Naive thymus-derived CD4-positive, alpha-beta T cell (primary cell): Measurements from ENCODE around the gene LGALS8. TPM values are rescaled to one million over a fixed set of nuclear protein-coding genes. Genes with fewer than 3 reads are reported as not detected.

ENCODE experiments used
- ATAC-seq: fragments of 150-1000 bp; cut with Tn5 transposase; 2 replicates; pipeline ENCODE4 v1.10.0; 2021; ENCODE audit warnings: mild to moderate bottlenecking, moderate library complexity
- CTCF ChIA-PET: fragments of 350-600 bp; sonication (Branson Sonifier 250); formaldehyde crosslinking; loops from one replicate; lab custom pipeline; 2021; ENCODE audit warnings: antibody characterized with exemption; lab: Charles Lee
- POLR2A ChIA-PET: fragments of 350-600 bp; sonication (Branson Sonifier 250); formaldehyde crosslinking; loops from one replicate; lab custom pipeline; 2021; ENCODE audit warnings: antibody characterized with exemption, inconsistent platforms; lab: Charles Lee
- DNase-seq, 9 donors: peaks; one replicate each; pipeline versions ENCODE4 v3.0.0 to v3.0.0-alpha.2; 2020 to 2022; ENCODE audit warnings: mixed read lengths in 1 of 9
- H3K27ac ChIP-seq: one replicate; pipeline ENCODE4 v1.7.0; 2013; ENCODE audit warnings: mild to moderate bottlenecking, low read depth, low read length, moderate library complexity
- H3K27me3 ChIP-seq, 2 donors: one replicate each; pipeline ENCODE4 v1.7.0; 2013; ENCODE audit warnings: low read length in 2 of 2, mild to moderate bottlenecking in 2 of 2, moderate library complexity in 2 of 2; ENCODE audit not compliant: control insufficient read depth in 2 of 2, insufficient read depth in 2 of 2
- H3K36me3 ChIP-seq, 3 experiments: 1 replicate in 2 of 3; 2 replicates in 1 of 3; pipeline ENCODE4 v1.7.0; 2013; ENCODE audit warnings: low read length in 3 of 3, mild to moderate bottlenecking in 3 of 3, moderate library complexity in 1 of 3; ENCODE audit not compliant: insufficient read depth in 3 of 3, control insufficient read depth in 2 of 3
- H3K4me1 ChIP-seq, 2 donors: one replicate each; pipeline ENCODE4 v1.7.0; 2013; ENCODE audit warnings: low read length in 2 of 2, mild to moderate bottlenecking in 2 of 2, moderate library complexity in 1 of 2; ENCODE audit not compliant: control insufficient read depth in 2 of 2, insufficient read depth in 2 of 2
- H3K4me3 ChIP-seq: 2 replicates; pipeline ENCODE4 v1.7.0; 2013; ENCODE audit warnings: mild to moderate bottlenecking, low read length
- H3K9me3 ChIP-seq, 3 experiments: 1 replicate in 2 of 3; 2 replicates in 1 of 3; pipeline ENCODE4 v1.7.0; 2013; ENCODE audit warnings: low read length in 3 of 3; ENCODE audit not compliant: control insufficient read depth in 2 of 3
- H3K27ac Mint-ChIP-seq, 9 donors: one replicate each; pipeline ENCODE4 v1.8.0; 2020 to 2022; ENCODE audit warnings: mixed read lengths in 9 of 9, mild to moderate bottlenecking in 8 of 9, moderate library complexity in 5 of 9, inconsistent platforms in 2 of 9
- H3K27me3 Mint-ChIP-seq, 5 donors: one replicate each; pipeline ENCODE4 v1.8.0; 2021 to 2022; ENCODE audit warnings: mixed read lengths in 5 of 5, mild to moderate bottlenecking in 1 of 5
- H3K36me3 Mint-ChIP-seq, 5 donors: one replicate each; pipeline ENCODE4 v1.8.0; 2020 to 2022; ENCODE audit warnings: mixed read lengths in 5 of 5, mild to moderate bottlenecking in 3 of 5, inconsistent platforms in 1 of 5
- H3K4me1 Mint-ChIP-seq, 7 donors: one replicate each; pipeline ENCODE4 v1.8.0; 2020 to 2022; ENCODE audit warnings: mixed read lengths in 7 of 7, mild to moderate bottlenecking in 3 of 7, inconsistent platforms in 1 of 7
- H3K4me3 Mint-ChIP-seq, 10 donors: one replicate each; pipeline ENCODE4 v1.8.0; 2020 to 2022; ENCODE audit warnings: mild to moderate bottlenecking in 10 of 10, mixed read lengths in 10 of 10, moderate library complexity in 6 of 10, inconsistent platforms in 2 of 10
- H3K9me3 Mint-ChIP-seq, 11 donors: one replicate each; pipeline ENCODE4 v1.8.0; 2020 to 2022; ENCODE audit warnings: mixed read lengths in 11 of 11, mild to moderate bottlenecking in 4 of 11, inconsistent platforms in 1 of 11, moderate library complexity in 1 of 11
- intact Hi-C, 2 donors: fragments of 100-400 bp; cut with micrococcal nuclease; formaldehyde crosslinking; loops; one replicate each; pipeline ENCODE4 v1.15.1; 2023
- polyA plus RNA-seq, 2 donors: library from polyadenylated mRNA; unstranded; fragments of 300-500 nt; fragmentation: Illumina TruSeq; gene quantifications; one replicate each; pipeline ENCODE4 v1.2.3, GENCODE V29; 2021
- total RNA-seq, 6 experiments: library from RNA in 5 of 6; stranded (reverse) in 5 of 6; gene quantifications; 1 replicate in 5 of 6; 2 replicates in 1 of 6; pipeline ENCODE4 v1.2.3 and lab custom pipeline; 2021 to 2026

Gene LGALS8
- total and polyA plus RNA-seq, 7 experiments from 2014 or later = 41.3 to 143 (median 125) TPM

GRCh38 chr1:236556606-236557005 lies 32.8 kb downstream of the LGALS8 start:
- no peaks in the 10 kb centered on the region for H3K27me3 Mint-ChIP-seq
- no peak overlapping the region for H3K4me3 ChIP-seq
- H3K4me1 ChIP-seq = no peaks in the 10 kb centered on the region
- no peaks in the 10 kb centered on the region for H3K27me3 ChIP-seq
- H3K4me3 Mint-ChIP-seq = no peak overlapping the region
- no peaks in the 10 kb centered on the region for H3K9me3 ChIP-seq
- no peak for ATAC-seq
- peaks cover 0 to under 1% (median 0%) of the 10 kb centered on the region in 7 donors for H3K4me1 Mint-ChIP-seq
- peaks cover 15 to 66% (median 21%) of the 10 kb centered on the region in 5 donors for H3K36me3 Mint-ChIP-seq
- intact Hi-C loops = no loop called here
- DNase-seq = no peak
- no peaks in the 10 kb centered on the region for H3K9me3 Mint-ChIP-seq
- CTCF ChIA-PET = no interaction called here
- H3K27ac ChIP-seq = no peak overlapping the region
- H3K36me3 ChIP-seq = peaks cover 31 to 90% (median 32%) of the 10 kb centered on the region in 3 experiments
- POLR2A ChIA-PET = no interaction called here
- peak overlapping the region in 3 of 9 donors; percentile 26 to 65 (median 28) for H3K27ac Mint-ChIP-seq

DNA sequence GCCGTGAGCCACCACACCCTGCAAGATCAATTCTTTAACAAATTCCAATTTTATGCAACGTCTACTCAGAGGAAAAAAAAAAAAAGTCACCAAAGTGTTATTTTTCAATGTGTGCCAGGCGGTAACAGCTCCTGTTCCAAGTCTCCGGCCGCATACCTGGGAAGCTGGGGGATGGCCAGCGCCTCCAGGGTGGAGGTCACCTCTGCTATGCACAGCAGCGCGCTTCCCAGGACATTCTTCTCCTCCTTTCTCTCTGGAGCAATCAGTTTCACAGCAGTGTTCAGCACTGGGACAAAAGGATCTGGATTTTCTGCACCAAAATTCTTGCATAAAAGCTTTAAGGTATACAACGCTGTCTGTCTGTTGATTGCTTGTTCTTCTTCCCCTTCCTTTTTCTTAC lies 34.3 kb downstream of the LGALS8 start:
- Mint-ChIP-seq H3K36me3 (peaks cover 13 to 71% (median 20%) of the 10 kb centered on the region in 5 donors), H3K4me1 (no peaks in the 10 kb centered on the region), H3K27ac (no peak overlapping the region), H3K9me3 (no peaks in the 10 kb centered on the region), H3K4me3 (no peak overlapping the region), H3K27me3 (no peaks in the 10 kb centered on the region)
- Histone ChIP-seq H3K9me3 (no peaks in the 10 kb centered on the region), H3K27ac (no peak overlapping the region), H3K27me3 (no peaks in the 10 kb centered on the region), H3K4me1 (no peaks in the 10 kb centered on the region), H3K36me3 (peaks cover 29 to 91% (median 32%) of the 10 kb centered on the region in 3 experiments), H3K4me3 (no peak overlapping the region)
- intact Hi-C loops = no loop called here
- ChIA-PET POLR2A (no interaction called here), CTCF (no interaction called here)
- DNase-seq (no peak), ATAC-seq (no peak)

DNA sequence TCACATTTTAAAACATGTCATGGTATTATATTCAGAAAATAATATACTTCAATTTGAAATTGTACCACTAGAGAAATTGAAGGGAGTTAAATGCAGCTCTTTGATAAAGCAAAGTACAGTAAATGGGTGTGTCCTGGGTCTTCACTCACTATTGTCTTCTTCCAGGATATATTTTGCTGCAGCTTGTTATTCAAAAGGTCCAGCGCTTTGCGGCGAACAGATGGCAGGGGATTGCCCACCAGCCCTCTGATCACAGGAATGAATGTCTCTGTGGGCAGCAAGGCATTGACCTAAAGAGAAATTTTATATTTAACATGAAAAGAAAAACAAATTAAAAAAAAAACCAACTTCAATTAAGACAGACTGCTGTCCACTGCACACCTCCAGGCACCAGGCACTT lies 35.1 kb downstream of the LGALS8 start:
- ATAC-seq (no peak), DNase-seq (no peak)
- Mint-ChIP-seq H3K27ac (no peak overlapping the region), H3K27me3 (no peaks in the 10 kb centered on the region), H3K36me3 (peaks cover 13 to 72% (median 21%) of the 10 kb centered on the region in 5 donors), H3K9me3 (no peaks in the 10 kb centered on the region), H3K4me1 (no peaks in the 10 kb centered on the region), H3K4me3 (no peak overlapping the region)
- ChIA-PET CTCF (no interaction called here), POLR2A (no interaction called here)
- Histone ChIP-seq H3K4me1 (no peaks in the 10 kb centered on the region), H3K27ac (no peak overlapping the region), H3K9me3 (no peaks in the 10 kb centered on the region), H3K4me3 (no peak overlapping the region), H3K36me3 (peaks cover 29 to 90% (median 32%) of the 10 kb centered on the region in 3 experiments), H3K27me3 (no peaks in the 10 kb centered on the region)
- intact Hi-C loops = no loop called here

GRCh38 chr1:236560213-236560771 lies 36.5 kb downstream of the LGALS8 start:
- H3K27me3 Mint-ChIP-seq = no peaks in the 10 kb centered on the region
- H3K36me3 Mint-ChIP-seq = peaks cover 9 to 77% (median 23%) of the 10 kb centered on the region in 5 donors
- Histone ChIP-seq H3K27ac (no peak overlapping the region), H3K4me1 (no peaks in the 10 kb centered on the region), H3K9me3 (no peaks in the 10 kb centered on the region), H3K4me3 (no peak overlapping the region), H3K27me3 (no peaks in the 10 kb centered on the region), H3K36me3 (peaks cover 21 to 93% (median 27%) of the 10 kb centered on the region in 3 experiments)
- ChIA-PET CTCF (interaction anchor here (0.5 to 0.6 kb wide), 2 partner anchors 28 to 197 kb away, joined by 3 read pairs; no protein-coding TSS in a partner anchor), POLR2A (no interaction called here)
- ATAC-seq = no peak
- no peaks in the 10 kb centered on the region for H3K9me3 Mint-ChIP-seq
- H3K27ac Mint-ChIP-seq = peak overlapping the region in 3 of 9 donors; percentile 20 to 46 (median 21)
- intact Hi-C loops = no loop called here
- DNase-seq = no peak
- no peaks in the 10 kb centered on the region for H3K4me1 Mint-ChIP-seq
- no peak overlapping the region for H3K4me3 Mint-ChIP-seq

- Histone ChIP-seq H3K4me3 (no peak overlapping the region), H3K27me3 (no peaks in the 10 kb centered on the region), H3K36me3 (peaks cover 11 to 92% (median 17%) of the 10 kb centered on the region in 3 experiments), H3K27ac (no peak overlapping the region), H3K4me1 (no peaks in the 10 kb centered on the region), H3K9me3 (no peaks in the 10 kb centered on the region)
- Mint-ChIP-seq H3K27ac (peak overlapping the region in 7 of 9 donors; percentile 9 to 72 (median 20)), H3K4me1 (no peaks in the 10 kb centered on the region), H3K27me3 (no peaks in the 10 kb centered on the region), H3K9me3 (no peaks in the 10 kb centered on the region), H3K36me3 (peaks cover 13 to 73% (median 20%) of the 10 kb centered on the region in 5 donors), H3K4me3 (no peak overlapping the region)
- DNase-seq (no peak), ATAC-seq (no peak)
- POLR2A ChIA-PET = no interaction called here
- intact Hi-C loops = no loop called here
- CTCF ChIA-PET = no interaction called here
Observed at GRCh38 chr1:236561976-236562375, 38.2 kb downstream of the LGALS8 start.

GRCh38 chr1:236565530-236565929 lies 41.7 kb downstream of the LGALS8 start:
- H3K9me3 ChIP-seq = no peaks in the 10 kb centered on the region
- no peak overlapping the region for H3K4me3 ChIP-seq
- ATAC-seq = no peak
- ChIA-PET POLR2A (no interaction called here), CTCF (no interaction called here)
- H3K27ac ChIP-seq = no peak overlapping the region
- no peaks in the 10 kb centered on the region for H3K27me3 Mint-ChIP-seq
- H3K27ac Mint-ChIP-seq = no peak overlapping the region
- H3K4me1 Mint-ChIP-seq = no peaks in the 10 kb centered on the region
- H3K27me3 ChIP-seq = no peaks in the 10 kb centered on the region
- intact Hi-C loops = no loop called here
- H3K4me1 ChIP-seq = no peaks in the 10 kb centered on the region
- H3K36me3 ChIP-seq = peaks cover 7 to 90% (median 8%) of the 10 kb centered on the region in 3 experiments
- H3K9me3 Mint-ChIP-seq = no peaks in the 10 kb centered on the region
- no peak for DNase-seq
- H3K4me3 Mint-ChIP-seq = no peak overlapping the region
- H3K36me3 Mint-ChIP-seq = peaks cover 13 to 78% (median 41%) of the 10 kb centered on the region in 5 donors

GRCh38 chr1:236568285-236568894 lies 44.6 kb downstream of the LGALS8 start:
- Histone ChIP-seq H3K4me1 (no peaks in the 10 kb centered on the region), H3K9me3 (no peaks in the 10 kb centered on the region), H3K27me3 (no peaks in the 10 kb centered on the region), H3K36me3 (peaks cover 18 to 92% (median 27%) of the 10 kb centered on the region in 3 experiments), H3K4me3 (no peak overlapping the region), H3K27ac (no peak overlapping the region)
- Mint-ChIP-seq H3K27me3 (no peaks in the 10 kb centered on the region), H3K4me1 (no peaks in the 10 kb centered on the region), H3K27ac (peak overlapping the region in 1 of 9 donors; percentile 49), H3K36me3 (peaks cover 17 to 76% (median 45%) of the 10 kb centered on the region in 5 donors), H3K4me3 (no peak overlapping the region), H3K9me3 (no peaks in the 10 kb centered on the region)
- no peak for ATAC-seq
- intact Hi-C loops = no loop called here
- ChIA-PET POLR2A (no interaction called here), CTCF (no interaction called here)
- DNase-seq = no peak
